Prostate gland (tissue), 2 donors: ENCODE data around the gene L3MBTL1. TPM values are rescaled to one million over a fixed set of nuclear protein-coding genes. Genes with fewer than 3 reads are reported as not detected.

Source experiments
- DNase-seq: peaks from one replicate; pipeline ENCODE4 v3.0.0-alpha.2; 2019; ENCODE audit warnings: low spot score
- H3K27ac ChIP-seq, 2 donors: fragments of 200-600 bp; sonication (generic); 2 replicates each; pipeline ENCODE4 v1.5.1; 2017 to 2019
- H3K27me3 ChIP-seq: fragments of 200-600 bp; sonication (generic); replicated peaks from 2 replicates; pipeline ENCODE4 v1.5.1; 2019; ENCODE audit not compliant: insufficient read depth
- H3K36me3 ChIP-seq, 2 donors: fragments of 200-600 bp; sonication (generic); 1 replicate in 1 of 2; 2 replicates in 1 of 2; pipeline versions ENCODE4 v1.5.1 to v1.8.1; 2017 to 2019
- H3K4me1 ChIP-seq: fragments of 200-600 bp; sonication (generic); replicated peaks from 2 replicates; pipeline ENCODE4 v1.5.1; 2019
- H3K4me3 ChIP-seq, 2 donors: fragments of 200-600 bp; sonication (generic); 2 replicates each; pipeline ENCODE4 v1.5.1; 2017 to 2019
- H3K9me3 ChIP-seq: fragments of 200-600 bp; sonication (generic); 2 replicates; pipeline ENCODE4 v1.5.1; 2017
- POLR2A ChIP-seq: fragments of 450-650 bp; IDR thresholded peaks from one replicate; pipeline ENCODE4 v1.6.1; 2016; ENCODE audit warnings: antibody characterized with exemption, mild to moderate bottlenecking
- POLR2AphosphoS5 ChIP-seq: sonication (generic); formaldehyde crosslinking; IDR thresholded peaks from one replicate; pipeline ENCODE4 v1.6.1; 2017; ENCODE audit warnings: antibody characterized with exemption
- WGBS: methylation state at CpG from one replicate; pipeline ENCODE4 v1.1.5; 2018; 5-methylcytosine and 5-hydroxymethylcytosine counted together
- intact Hi-C: fragments of 100-400 bp; cut with DNase I; formaldehyde crosslinking; loops from one replicate; pipeline ENCODE4 v1.14.2; 2022
- total RNA-seq, 2 donors: library from RNA; depleted of rRNA; stranded (reverse); fragments of >200 nt; gene quantifications; one replicate each; pipeline ENCODE4 v1.1.0, GENCODE V29; 2016
- TF ChIP-seq, protein P1 (sequence below), 4 experiments: fragments of 200-600 bp in 2 of 4; fragments of 450-650 bp in 2 of 4; sonication (generic) in 2 of 4; IDR thresholded peaks; 1 replicate in 3 of 4; 2 replicates in 1 of 4; pipeline ENCODE4 v1.5.1; 2016 to 2019; ENCODE audit warnings: antibody characterized with exemption in 4 of 4, mild to moderate bottlenecking in 2 of 4, moderate library complexity in 2 of 4

L3MBTL1 gene
- total RNA-seq, 2 donors from 2014 or later, result 10.2 to 38.8 TPM

DNA sequence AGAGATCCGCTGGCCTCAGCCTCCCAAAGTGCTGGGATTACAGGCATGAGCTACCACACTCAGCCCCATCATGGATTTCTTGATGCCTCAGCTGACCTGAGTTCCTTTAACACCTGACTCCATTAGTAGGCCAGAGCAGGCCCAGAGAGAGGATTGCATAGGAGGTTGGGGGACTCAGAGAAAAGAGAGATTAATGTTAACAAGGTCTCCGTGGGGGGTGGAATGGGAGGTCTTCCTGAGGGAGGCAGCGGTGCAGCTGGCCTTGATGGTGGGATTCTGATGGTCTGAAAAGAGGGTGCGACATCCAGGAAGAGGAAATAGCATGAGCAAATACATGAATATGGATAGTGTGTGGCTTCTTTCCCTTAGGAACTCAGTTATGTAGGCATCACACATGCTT lies 61.2 kb downstream of the L3MBTL1 start:
- WGBS, result 89% methylated on average over 4 of the region's 4 CpGs
- Histone ChIP-seq H3K36me3 (no peaks in the 10 kb centered on the region), H3K4me1 (no peaks in the 10 kb centered on the region), H3K9me3 (no peaks in the 10 kb centered on the region), H3K4me3 (no peak overlapping the region), H3K27me3 (no peaks in the 10 kb centered on the region), H3K27ac (no peak overlapping the region)
- intact Hi-C loops, result no loop called here
- no peak for DNase-seq
- TF ChIP-seq POLR2A (no peak), POLR2AphosphoS5 (no peak)
- TF ChIP-seq, protein P1, sequence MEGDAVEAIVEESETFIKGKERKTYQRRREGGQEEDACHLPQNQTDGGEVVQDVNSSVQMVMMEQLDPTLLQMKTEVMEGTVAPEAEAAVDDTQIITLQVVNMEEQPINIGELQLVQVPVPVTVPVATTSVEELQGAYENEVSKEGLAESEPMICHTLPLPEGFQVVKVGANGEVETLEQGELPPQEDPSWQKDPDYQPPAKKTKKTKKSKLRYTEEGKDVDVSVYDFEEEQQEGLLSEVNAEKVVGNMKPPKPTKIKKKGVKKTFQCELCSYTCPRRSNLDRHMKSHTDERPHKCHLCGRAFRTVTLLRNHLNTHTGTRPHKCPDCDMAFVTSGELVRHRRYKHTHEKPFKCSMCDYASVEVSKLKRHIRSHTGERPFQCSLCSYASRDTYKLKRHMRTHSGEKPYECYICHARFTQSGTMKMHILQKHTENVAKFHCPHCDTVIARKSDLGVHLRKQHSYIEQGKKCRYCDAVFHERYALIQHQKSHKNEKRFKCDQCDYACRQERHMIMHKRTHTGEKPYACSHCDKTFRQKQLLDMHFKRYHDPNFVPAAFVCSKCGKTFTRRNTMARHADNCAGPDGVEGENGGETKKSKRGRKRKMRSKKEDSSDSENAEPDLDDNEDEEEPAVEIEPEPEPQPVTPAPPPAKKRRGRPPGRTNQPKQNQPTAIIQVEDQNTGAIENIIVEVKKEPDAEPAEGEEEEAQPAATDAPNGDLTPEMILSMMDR (IDR thresholded peaks at IDR 0.05), result no peak

DNA sequence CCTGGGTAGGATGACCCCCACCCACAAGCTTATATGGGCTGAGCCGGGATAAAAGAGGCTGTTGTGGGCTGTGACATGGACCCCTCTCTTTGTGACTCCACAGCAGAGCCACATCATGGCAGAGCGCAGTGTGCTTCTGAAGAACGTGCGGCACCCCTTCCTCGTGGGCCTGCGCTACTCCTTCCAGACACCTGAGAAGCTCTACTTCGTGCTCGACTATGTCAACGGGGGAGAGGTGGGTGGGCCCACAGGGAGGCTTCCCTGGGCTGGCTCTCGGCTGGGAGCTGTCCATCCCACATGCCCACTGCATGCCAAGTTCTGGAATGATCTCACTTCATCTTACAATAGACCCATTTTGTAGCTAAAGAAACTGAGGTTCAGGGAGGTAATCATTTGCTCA lies 61.8 kb downstream of the L3MBTL1 start:
- Histone ChIP-seq H3K4me3 (no peak overlapping the region), H3K36me3 (no peaks in the 10 kb centered on the region), H3K27me3 (no peaks in the 10 kb centered on the region), H3K9me3 (no peaks in the 10 kb centered on the region), H3K4me1 (no peaks in the 10 kb centered on the region), H3K27ac (no peak overlapping the region)
- DNase-seq, result no peak
- intact Hi-C loops, result no loop called here
- TF ChIP-seq, protein P1 (IDR thresholded peaks at IDR 0.05), result no peak
- WGBS, result 95% methylated on average over 10 of the region's 10 CpGs

DNA sequence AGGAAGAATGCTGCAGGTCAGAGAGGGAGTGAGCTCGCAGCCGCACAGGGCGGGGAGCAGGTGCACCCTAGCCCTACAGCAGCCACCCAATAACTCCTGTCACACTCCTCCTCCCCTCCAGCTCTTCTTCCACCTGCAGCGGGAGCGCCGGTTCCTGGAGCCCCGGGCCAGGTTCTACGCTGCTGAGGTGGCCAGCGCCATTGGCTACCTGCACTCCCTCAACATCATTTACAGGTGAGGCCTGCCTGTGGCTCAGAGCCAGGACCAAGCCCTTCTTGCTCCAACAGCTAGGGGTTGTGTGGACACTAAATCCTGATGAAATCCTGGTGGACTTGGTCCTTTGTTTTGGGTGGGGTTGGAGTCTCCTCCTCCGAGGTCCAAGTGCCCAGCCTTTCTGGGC lies 63.0 kb downstream of the L3MBTL1 start:
- intact Hi-C loops, result no loop called here
- H3K27me3 ChIP-seq, result no peaks in the 10 kb centered on the region
- H3K4me1 ChIP-seq, result no peaks in the 10 kb centered on the region
- WGBS, result 79% methylated on average over 10 of the region's 10 CpGs
- H3K36me3 ChIP-seq, result no peaks in the 10 kb centered on the region
- no peaks in the 10 kb centered on the region for H3K9me3 ChIP-seq
- DNase-seq, result no peak
- no peak overlapping the region for H3K4me3 ChIP-seq
- H3K27ac ChIP-seq, result no peak overlapping the region
- no peak for TF ChIP-seq POLR2A
- no peak for TF ChIP-seq POLR2AphosphoS5

DNA sequence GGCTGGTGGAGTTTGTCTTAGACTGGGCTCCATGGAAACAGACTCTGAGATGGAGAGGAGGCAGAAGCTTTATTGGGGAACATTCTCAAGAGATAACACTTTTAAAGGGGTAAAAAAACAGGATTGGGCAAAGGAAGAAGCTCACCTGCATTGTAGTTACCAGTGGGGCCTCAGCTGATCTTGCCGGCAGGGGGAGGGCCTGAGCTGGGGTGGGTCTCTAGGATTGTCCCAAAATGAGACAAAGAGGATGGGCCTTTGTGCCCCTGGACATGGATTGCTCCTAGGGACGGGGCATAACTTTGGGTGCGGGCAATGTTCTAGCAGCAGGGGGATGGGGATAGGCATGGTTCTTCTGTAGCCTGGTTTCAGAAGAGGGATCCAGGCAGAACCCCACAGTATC lies 63.8 kb downstream of the L3MBTL1 start:
- no peaks in the 10 kb centered on the region for H3K4me1 ChIP-seq
- TF ChIP-seq POLR2AphosphoS5 (no peak), POLR2A (no peak)
- TF ChIP-seq, protein P1 (IDR thresholded peaks at IDR 0.05), result no peak
- no peak overlapping the region for H3K27ac ChIP-seq
- H3K9me3 ChIP-seq, result no peaks in the 10 kb centered on the region
- no peak overlapping the region for H3K4me3 ChIP-seq
- no peaks in the 10 kb centered on the region for H3K36me3 ChIP-seq
- WGBS, result 90% methylated on average over 2 of the region's 3 CpGs
- H3K27me3 ChIP-seq, result no peaks in the 10 kb centered on the region
- intact Hi-C loops, result no loop called here
- DNase-seq, result no peak

DNA sequence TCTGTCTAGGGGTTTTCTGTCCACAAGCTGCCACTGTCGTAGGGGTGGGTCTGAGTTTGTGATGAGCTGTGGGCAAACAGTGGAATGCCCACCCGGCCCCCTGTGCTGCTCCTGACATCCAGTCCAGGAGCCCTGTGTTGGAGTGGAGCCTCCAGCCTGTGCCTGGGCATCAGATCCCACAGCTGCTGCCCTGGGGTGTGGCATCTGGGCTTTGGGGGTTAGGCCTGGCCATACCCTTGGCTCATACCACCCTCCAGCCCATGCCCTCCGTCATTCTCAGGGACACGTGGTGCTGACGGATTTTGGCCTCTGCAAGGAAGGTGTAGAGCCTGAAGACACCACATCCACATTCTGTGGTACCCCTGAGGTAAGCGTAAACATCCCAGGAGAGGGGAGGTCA lies 64.3 kb downstream of the L3MBTL1 start:
- Histone ChIP-seq H3K4me1 (no peaks in the 10 kb centered on the region), H3K4me3 (no peak overlapping the region), H3K27me3 (no peaks in the 10 kb centered on the region), H3K27ac (no peak overlapping the region), H3K36me3 (no peaks in the 10 kb centered on the region), H3K9me3 (no peaks in the 10 kb centered on the region)
- DNase-seq, result no peak
- WGBS, result 85% methylated on average over 6 of the region's 6 CpGs
- no peak for TF ChIP-seq POLR2AphosphoS5
- no peak for TF ChIP-seq POLR2A
- TF ChIP-seq, protein P1 (IDR thresholded peaks at IDR 0.05), result no peak
- intact Hi-C loops, result no loop called here
